HepG2 (cell line): ENCODE data around the gene FGD3. TPM values are rescaled to one million over a fixed set of nuclear protein-coding genes. Genes with fewer than 3 reads are reported as not detected.

Experiments
- ATAC-seq: fragments of 200-7000 bp; cut with Tn5 transposase; 3 replicates; pipeline ENCODE4 v1.9.1; 2020; ENCODE audit warnings: mild to moderate bottlenecking, moderate library complexity
- BruUV-seq: library from RNA; stranded (reverse); fragments of 400-500 nt; replicated peaks from 2 replicates; lab custom pipeline; 2021; lab: Mats Ljungman, UMichigan
- CTCF ChIA-PET: fragments of 300-600 bp; formaldehyde crosslinking; extraction: SDS; loops from one replicate; lab custom pipeline; 2021; ENCODE audit warnings: low total read pairs, inconsistent platforms, low intra/inter-chr PET ratio; lab: Yijun Ruan, JAX
- POLR2A ChIA-PET: fragments of 350-600 bp; sonication (Branson Sonifier 250); formaldehyde crosslinking; loops from one replicate; lab custom pipeline; 2020; ENCODE audit warnings: antibody characterized with exemption, inconsistent platforms; lab: Yijun Ruan, JAX
- DNase-seq: peaks from one replicate; pipeline ENCODE4 v3.0.0-alpha.2; 2015; ENCODE audit warnings: low spot score
- FAIRE-seq: peaks from 3 replicates; lab custom pipeline; 2011; peaks lifted over from hg19 to GRCh38; lab: Jason Lieb, UNC
- H2AFZ ChIP-seq: one replicate; pipeline ENCODE4 v1.6.1; 2011; ENCODE audit warnings: low read length, inconsistent platforms
- H3K27ac ChIP-seq: fragments of 300-600 bp; 3 replicates; pipeline ENCODE4 v1.8.0; 2011; ENCODE audit warnings: mixed run types, mild to moderate bottlenecking, mixed read lengths, low read length, inconsistent platforms; ENCODE audit not compliant: insufficient read depth; ENCODE audit errors: extremely low read length
- H3K27me3 ChIP-seq, 2 experiments: fragments of 200-600 bp in 1 of 2; 2 replicates in 1 of 2; 3 replicates in 1 of 2; pipeline versions ENCODE4 v1.6.0 to v1.8.0; 2011; ENCODE audit warnings: low read length in 2 of 2, mild to moderate bottlenecking in 2 of 2, moderate library complexity in 2 of 2, inconsistent platforms in 1 of 2; ENCODE audit not compliant: insufficient read depth in 2 of 2, control insufficient read depth in 1 of 2
- H3K36me3 ChIP-seq, 2 experiments: fragments of 200-600 bp in 1 of 2; replicated peaks in 1 of 2; 2 replicates in 1 of 2; 3 replicates in 1 of 2; pipeline versions ENCODE4 v1.5.1 to v1.8.0; 2011; ENCODE audit warnings: low read length in 2 of 2, inconsistent platforms in 1 of 2; ENCODE audit not compliant: insufficient read depth in 2 of 2, control insufficient read depth in 1 of 2
- H3K4me1 ChIP-seq: 2 replicates; pipeline ENCODE4 v1.5.1; 2012; ENCODE audit warnings: low read length, inconsistent platforms; ENCODE audit not compliant: insufficient read depth
- H3K4me2 ChIP-seq: 2 replicates; pipeline ENCODE4 v1.6.0; 2011; ENCODE audit warnings: low read depth, low read length, inconsistent platforms
- H3K4me3 ChIP-seq, 3 experiments: fragments of 200-600 bp in 1 of 3; sonication (generic), shearing (Covaris generic) in 1 of 3; replicated peaks in 1 of 3; 2 replicates each; pipeline ENCODE4 v1.5.1; 2011 to 2016; ENCODE audit warnings: low read length in 3 of 3, inconsistent platforms in 2 of 3, low read depth in 2 of 3, mild to moderate bottlenecking in 2 of 3, control low read depth in 1 of 3, mixed read lengths in 1 of 3; ENCODE audit not compliant: insufficient read depth in 1 of 3
- H3K79me2 ChIP-seq: one replicate; pipeline ENCODE4 v1.6.1; 2011; ENCODE audit warnings: low read length, inconsistent platforms; ENCODE audit not compliant: insufficient read depth
- H3K9ac ChIP-seq: 2 replicates; pipeline ENCODE4 v1.6.0; 2011; ENCODE audit warnings: mild to moderate bottlenecking, low read depth, low read length, inconsistent platforms; ENCODE audit not compliant: insufficient read depth
- H3K9me3 ChIP-seq: 2 replicates; pipeline ENCODE4 v1.5.1; 2012; ENCODE audit warnings: mild to moderate bottlenecking, low read length
- H4K20me1 ChIP-seq: 2 replicates; pipeline ENCODE4 v1.6.0; 2011; ENCODE audit warnings: inconsistent platforms, mild to moderate bottlenecking, low read length, moderate library complexity; ENCODE audit not compliant: insufficient read depth
- BRCA1 ChIP-seq: sonication (generic); formaldehyde crosslinking; IDR thresholded peaks from 2 replicates; pipeline ENCODE4 v1.4.0; 2020; ENCODE audit warnings: missing genetic modification reagents
- FOXM1 ChIP-seq: sonication (generic); formaldehyde crosslinking; IDR thresholded peaks from 2 replicates; pipeline ENCODE4 v1.5.0; 2020; ENCODE audit warnings: missing genetic modification reagents
- GTF3A ChIP-seq: sonication (generic); formaldehyde crosslinking; conservative IDR thresholded peaks from 2 replicates; pipeline ENCODE4 v1.4.0; 2020; ENCODE audit warnings: mild to moderate bottlenecking, missing genetic modification reagents
- HDAC2 ChIP-seq: sonication (generic); formaldehyde crosslinking; IDR thresholded peaks from 2 replicates; pipeline ENCODE4 v1.4.0; 2020; ENCODE audit warnings: missing genetic modification reagents
- KDM1A ChIP-seq: IDR thresholded peaks from 2 replicates; pipeline ENCODE4 v1.6.1; 2016; ENCODE audit warnings: missing compliant biosample characterization
- MED1 ChIP-seq: sonication (generic); formaldehyde crosslinking; IDR thresholded peaks from 2 replicates; pipeline ENCODE4 v1.4.0; 2020; ENCODE audit warnings: missing genetic modification reagents
- MTA1 ChIP-seq: sonication (generic); formaldehyde crosslinking; IDR thresholded peaks from 2 replicates; pipeline ENCODE4 v1.4.0; 2020; ENCODE audit warnings: missing genetic modification reagents, mild to moderate bottlenecking, borderline replicate concordance
- SOX13 ChIP-seq, 3 experiments: fragments of 450-650 bp in 1 of 3; sonication (generic) in 1 of 3; formaldehyde crosslinking in 1 of 3; IDR thresholded peaks in 2 of 3; conservative IDR thresholded peaks in 1 of 3; 2 replicates each; pipeline versions ENCODE4 v1.5.0 to v1.6.1; 2016 to 2020; ENCODE audit warnings: antibody characterized with exemption in 1 of 3, mild to moderate bottlenecking in 1 of 3, missing compliant biosample characterization in 1 of 3, missing genetic modification reagents in 1 of 3, moderate library complexity in 1 of 3
- YY1 ChIP-seq: IDR thresholded peaks from 2 replicates; pipeline ENCODE4 v1.6.1; 2011; ENCODE audit warnings: low read length, low read depth, moderate library complexity, mild to moderate bottlenecking; ENCODE audit not compliant: insufficient read depth, insufficient replicate concordance
- ZMYM2 ChIP-seq: sonication (generic); formaldehyde crosslinking; IDR thresholded peaks from 2 replicates; pipeline ENCODE4 v1.8.0; 2022; ENCODE audit warnings: mild to moderate bottlenecking, missing genetic modification reagents
- ZNF253 ChIP-seq: sonication (generic); formaldehyde crosslinking; IDR thresholded peaks from 2 replicates; pipeline ENCODE4 v1.8.0; 2022; ENCODE audit warnings: mild to moderate bottlenecking, missing genetic modification reagents, borderline replicate concordance
- ZNF350 ChIP-seq: sonication (generic); formaldehyde crosslinking; IDR thresholded peaks from 2 replicates; pipeline ENCODE4 v1.4.0; 2020; ENCODE audit warnings: mild to moderate bottlenecking, low read depth, missing genetic modification reagents, borderline replicate concordance
- ZNF749 ChIP-seq: sonication (generic); formaldehyde crosslinking; IDR thresholded peaks from 2 replicates; pipeline ENCODE4 v1.8.0; 2022; ENCODE audit warnings: mild to moderate bottlenecking, missing genetic modification reagents, moderate library complexity, borderline replicate concordance
- ZSCAN9 ChIP-seq: IDR thresholded peaks from 2 replicates; pipeline ENCODE4 v1.6.1; 2016; ENCODE audit warnings: borderline replicate concordance
- WGBS: methylation state at CpG from one replicate; pipeline ENCODE4 v1.1.6; 2017; ENCODE audit warnings: low lambda C conversion rate; 5-methylcytosine and 5-hydroxymethylcytosine counted together
- in situ Hi-C: cut with HindIII; loops from 2 replicates; pipeline ENCODE4 v1.10.0; 2017; ENCODE audit warnings: low pct_unique_long_range_greater_than_20kb; ENCODE audit not compliant: extremely low pct_ligation_motif_present
- intact Hi-C: fragments of 100-400 bp; cut with micrococcal nuclease; formaldehyde crosslinking; loops from one replicate; pipeline ENCODE4 v1.10.0; 2022; ENCODE audit not compliant: unreplicated experiment
- polyA plus RNA-seq, 8 experiments: library from polyadenylated mRNA; depleted of rRNA in 3 of 8; stranded (reverse) in 7 of 8; unstranded in 1 of 8; fragments of >200 nt; fragmentation: Illumina TruSeq in 4 of 8; extraction: Trizol in 4 of 8; gene quantifications; 2 replicates each; pipeline versions ENCODE4 v1.2.1 to v1.2.3, GENCODE V29; 2011 to 2016; ENCODE audit warnings: low read depth in 4 of 8, missing spikeins in 1 of 8, mixed read lengths in 1 of 8; ENCODE audit not compliant: insufficient read depth in 1 of 8
- total RNA-seq, 5 experiments: library from RNA; depleted of rRNA; stranded (reverse); fragments of >200 nt; fragmentation: Illumina TruSeq; extraction: Trizol; gene quantifications; 2 replicates each; pipeline ENCODE4 v1.2.3, GENCODE V29; 2016; ENCODE audit warnings: low read depth in 1 of 5
- TF ChIP-seq, protein P1 (sequence below): sonication (generic); formaldehyde crosslinking; conservative IDR thresholded peaks from 2 replicates; pipeline ENCODE4 v1.4.0; 2020; ENCODE audit warnings: missing genetic modification reagents
- TF ChIP-seq, protein P2 (sequence below): sonication (generic); formaldehyde crosslinking; IDR thresholded peaks from 2 replicates; pipeline ENCODE4; 2020; ENCODE audit warnings: missing genetic modification reagents, mild to moderate bottlenecking, borderline replicate concordance
- TF ChIP-seq, protein P3 (sequence below): sonication (generic); formaldehyde crosslinking; IDR thresholded peaks from 2 replicates; pipeline ENCODE4 v1.8.0; 2022; ENCODE audit warnings: mild to moderate bottlenecking, missing genetic modification reagents, moderate library complexity

FGD3 gene
- total and polyA plus RNA-seq, 2 of the 13 experiments (the other 11 are each of a cell fraction or from before 2014, with no cell fraction given) = 0.53 to 1.1 TPM

- ATAC-seq (no peak), FAIRE-seq (no peak)
- TF ChIP-seq, protein P1, sequence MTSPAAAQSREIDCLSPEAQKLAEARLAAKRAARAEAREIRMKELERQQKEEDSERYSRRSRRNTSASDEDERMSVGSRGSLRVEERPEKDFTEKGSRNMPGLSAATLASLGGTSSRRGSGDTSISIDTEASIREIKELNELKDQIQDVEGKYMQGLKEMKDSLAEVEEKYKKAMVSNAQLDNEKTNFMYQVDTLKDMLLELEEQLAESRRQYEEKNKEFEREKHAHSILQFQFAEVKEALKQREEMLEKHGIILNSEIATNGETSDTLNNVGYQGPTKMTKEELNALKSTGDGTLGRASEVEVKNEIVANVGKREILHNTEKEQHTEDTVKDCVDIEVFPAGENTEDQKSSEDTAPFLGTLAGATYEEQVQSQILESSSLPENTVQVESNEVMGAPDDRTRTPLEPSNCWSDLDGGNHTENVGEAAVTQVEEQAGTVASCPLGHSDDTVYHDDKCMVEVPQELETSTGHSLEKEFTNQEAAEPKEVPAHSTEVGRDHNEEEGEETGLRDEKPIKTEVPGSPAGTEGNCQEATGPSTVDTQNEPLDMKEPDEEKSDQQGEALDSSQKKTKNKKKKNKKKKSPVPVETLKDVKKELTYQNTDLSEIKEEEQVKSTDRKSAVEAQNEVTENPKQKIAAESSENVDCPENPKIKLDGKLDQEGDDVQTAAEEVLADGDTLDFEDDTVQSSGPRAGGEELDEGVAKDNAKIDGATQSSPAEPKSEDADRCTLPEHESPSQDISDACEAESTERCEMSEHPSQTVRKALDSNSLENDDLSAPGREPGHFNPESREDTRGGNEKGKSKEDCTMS (CRISPR knock-in tag) = no peak
- TF ChIP-seq ZSCAN9 (CRISPR knock-in tag) (no peak), ZNF253 (CRISPR knock-in tag) (no peak), MED1 (no peak), YY1 (no peak), MTA1 (CRISPR knock-in tag) (no peak), ZMYM2 (CRISPR knock-in tag) (0 out of 2 replicates have a peak, but pooled peaks have one; percentile 31), BRCA1 (no peak), ZNF350 (0 out of 2 replicates have a peak, but pooled peaks have one; percentile 10), SOX13 (IDR thresholded peaks at IDR 0.05) (no peak), SOX13 (CRISPR knock-in tag; conservative IDR thresholded peaks at IDR 0.05 in 1 of 2, IDR thresholded peaks at IDR 0.05 in 1 of 2) (0 out of 4 replicates have a peak, but pooled peaks of 1 of the 2 experiments have one; percentile 6), FOXM1 (no peak), GTF3A (CRISPR knock-in tag) (no peak), KDM1A (CRISPR knock-in tag) (0 out of 2 replicates have a peak, but pooled peaks have one; percentile 7), HDAC2 (0 out of 2 replicates have a peak, but pooled peaks have one; percentile 15), ZNF749 (CRISPR knock-in tag) (0 out of 2 replicates have a peak, but pooled peaks have one; percentile 48)
- TF ChIP-seq, protein P2, sequence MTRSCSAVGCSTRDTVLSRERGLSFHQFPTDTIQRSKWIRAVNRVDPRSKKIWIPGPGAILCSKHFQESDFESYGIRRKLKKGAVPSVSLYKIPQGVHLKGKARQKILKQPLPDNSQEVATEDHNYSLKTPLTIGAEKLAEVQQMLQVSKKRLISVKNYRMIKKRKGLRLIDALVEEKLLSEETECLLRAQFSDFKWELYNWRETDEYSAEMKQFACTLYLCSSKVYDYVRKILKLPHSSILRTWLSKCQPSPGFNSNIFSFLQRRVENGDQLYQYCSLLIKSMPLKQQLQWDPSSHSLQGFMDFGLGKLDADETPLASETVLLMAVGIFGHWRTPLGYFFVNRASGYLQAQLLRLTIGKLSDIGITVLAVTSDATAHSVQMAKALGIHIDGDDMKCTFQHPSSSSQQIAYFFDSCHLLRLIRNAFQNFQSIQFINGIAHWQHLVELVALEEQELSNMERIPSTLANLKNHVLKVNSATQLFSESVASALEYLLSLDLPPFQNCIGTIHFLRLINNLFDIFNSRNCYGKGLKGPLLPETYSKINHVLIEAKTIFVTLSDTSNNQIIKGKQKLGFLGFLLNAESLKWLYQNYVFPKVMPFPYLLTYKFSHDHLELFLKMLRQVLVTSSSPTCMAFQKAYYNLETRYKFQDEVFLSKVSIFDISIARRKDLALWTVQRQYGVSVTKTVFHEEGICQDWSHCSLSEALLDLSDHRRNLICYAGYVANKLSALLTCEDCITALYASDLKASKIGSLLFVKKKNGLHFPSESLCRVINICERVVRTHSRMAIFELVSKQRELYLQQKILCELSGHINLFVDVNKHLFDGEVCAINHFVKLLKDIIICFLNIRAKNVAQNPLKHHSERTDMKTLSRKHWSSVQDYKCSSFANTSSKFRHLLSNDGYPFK (CRISPR knock-in tag) = no peak
- TF ChIP-seq, protein P3, sequence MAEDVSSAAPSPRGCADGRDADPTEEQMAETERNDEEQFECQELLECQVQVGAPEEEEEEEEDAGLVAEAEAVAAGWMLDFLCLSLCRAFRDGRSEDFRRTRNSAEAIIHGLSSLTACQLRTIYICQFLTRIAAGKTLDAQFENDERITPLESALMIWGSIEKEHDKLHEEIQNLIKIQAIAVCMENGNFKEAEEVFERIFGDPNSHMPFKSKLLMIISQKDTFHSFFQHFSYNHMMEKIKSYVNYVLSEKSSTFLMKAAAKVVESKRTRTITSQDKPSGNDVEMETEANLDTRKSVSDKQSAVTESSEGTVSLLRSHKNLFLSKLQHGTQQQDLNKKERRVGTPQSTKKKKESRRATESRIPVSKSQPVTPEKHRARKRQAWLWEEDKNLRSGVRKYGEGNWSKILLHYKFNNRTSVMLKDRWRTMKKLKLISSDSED = 0 out of 2 replicates have a peak, but pooled peaks have one; percentile 25
Observed at GRCh38 chr9:93061260-93061751, 114.0 kb downstream of the FGD3 start.

More at GRCh38 chr9:93061260-93061751, 114.0 kb downstream of the FGD3 start:
- in situ Hi-C loops = no loop called here
- intact Hi-C loops = loop anchor here (1.0 kb wide), 1 partner anchor 31 kb away; no protein-coding TSS in a partner anchor
- 75% methylated on average over 4 of the region's 4 CpGs for WGBS
- Histone ChIP-seq H3K9me3 (no peaks in the 10 kb centered on the region), H3K9ac (peak overlapping the region; percentile 5; the same call in 1 of the 2 replicates), H3K4me1 (peaks cover 58% of the 10 kb centered on the region), H4K20me1 (no peaks in the 10 kb centered on the region), H3K79me2 (no peaks in the 10 kb centered on the region), H3K4me2 (peak overlapping the region; percentile 71), H3K36me3 (no peaks in the 10 kb centered on the region), H3K27me3 (peaks cover 0 to 3% of the 10 kb centered on the region in 2 experiments; a peak in 1 of 5 replicates), H3K27ac (peak overlapping the region; percentile 63), H3K4me3 (peak overlapping the region in 1 of 3 experiments; percentile 44; a peak in 2 of 6 replicates), H2AFZ (no peak overlapping the region)
- ChIA-PET POLR2A (no interaction called here), CTCF (no interaction called here)
- no TSS peak for BruUV-seq
- no peak for DNase-seq
